HEK293T (cell line): Measurements from ENCODE around the gene KCNJ15.

Experiments used
- ARNT ChIP-seq: fragments of 450-650 bp; IDR thresholded peaks from 2 replicates; pipeline ENCODE4 v1.6.1; 2017; ENCODE audit warnings: mild to moderate bottlenecking
- BHLHE40 ChIP-seq: fragments of 450-650 bp; IDR thresholded peaks from 2 replicates; pipeline ENCODE4 v1.6.1; 2016; ENCODE audit warnings: mild to moderate bottlenecking, moderate library complexity, borderline replicate concordance
- CTBP1 ChIP-seq: fragments of 450-650 bp; IDR thresholded peaks from 2 replicates; pipeline ENCODE4 v1.6.1; 2016; ENCODE audit warnings: borderline replicate concordance
- ELF4 ChIP-seq: fragments of 450-650 bp; IDR thresholded peaks from 2 replicates; pipeline ENCODE4 v1.6.1; 2017; ENCODE audit warnings: antibody characterized with exemption
- FOXK2 ChIP-seq: fragments of 450-650 bp; IDR thresholded peaks from 2 replicates; pipeline ENCODE4 v1.6.1; 2016; ENCODE audit warnings: mild to moderate bottlenecking
- FOXM1 ChIP-seq: fragments of 450-650 bp; IDR thresholded peaks from 2 replicates; pipeline ENCODE4 v1.6.1; 2017; ENCODE audit warnings: mild to moderate bottlenecking, borderline replicate concordance
- L3MBTL2 ChIP-seq: fragments of 450-650 bp; conservative IDR thresholded peaks from 2 replicates; pipeline ENCODE4 v1.6.1; 2016; ENCODE audit warnings: mild to moderate bottlenecking
- LEF1 ChIP-seq: fragments of 450-650 bp; IDR thresholded peaks from 2 replicates; pipeline ENCODE4 v1.6.1; 2017; ENCODE audit warnings: mild to moderate bottlenecking, borderline replicate concordance
- NFRKB ChIP-seq: fragments of 450-650 bp; IDR thresholded peaks from 2 replicates; pipeline ENCODE4 v1.6.1; 2016; ENCODE audit warnings: mild to moderate bottlenecking, moderate library complexity
- SP1 ChIP-seq: fragments of 450-650 bp; IDR thresholded peaks from 2 replicates; pipeline ENCODE4 v1.6.1; 2017
- SUZ12 ChIP-seq: fragments of 450-650 bp; IDR thresholded peaks from 2 replicates; pipeline ENCODE4 v1.6.1; 2016; ENCODE audit warnings: mild to moderate bottlenecking
- TARDBP ChIP-seq: fragments of 450-650 bp; IDR thresholded peaks from 2 replicates; pipeline ENCODE4 v1.6.1; 2016
- ZNF384 ChIP-seq: fragments of 450-650 bp; IDR thresholded peaks from 2 replicates; pipeline ENCODE4 v1.6.1; 2016

- TF ChIP-seq NFRKB: no peak
- no peak for TF ChIP-seq FOXK2
- TF ChIP-seq ARNT: no peak
- no peak for TF ChIP-seq FOXM1
- TF ChIP-seq SUZ12: no peak
- TF ChIP-seq SP1: no peak
- no peak for TF ChIP-seq LEF1
- TF ChIP-seq TARDBP: no peak
- no peak for TF ChIP-seq ZNF384
- no peak for TF ChIP-seq CTBP1
- TF ChIP-seq L3MBTL2: no peak
- no peak for TF ChIP-seq ELF4
- TF ChIP-seq BHLHE40: no peak
Measured at GRCh38 chr21:38254970-38255369, 1.8 kb upstream of the KCNJ15 start.
